Measurements from ENCODE around the gene SUZ12.
"Not testable (repeated sequence)": the region's sequence is repeated elsewhere in the genome, so short reads cannot be mapped to it uniquely, and the experiment has no call there.

SUZ12 gene

DNA sequence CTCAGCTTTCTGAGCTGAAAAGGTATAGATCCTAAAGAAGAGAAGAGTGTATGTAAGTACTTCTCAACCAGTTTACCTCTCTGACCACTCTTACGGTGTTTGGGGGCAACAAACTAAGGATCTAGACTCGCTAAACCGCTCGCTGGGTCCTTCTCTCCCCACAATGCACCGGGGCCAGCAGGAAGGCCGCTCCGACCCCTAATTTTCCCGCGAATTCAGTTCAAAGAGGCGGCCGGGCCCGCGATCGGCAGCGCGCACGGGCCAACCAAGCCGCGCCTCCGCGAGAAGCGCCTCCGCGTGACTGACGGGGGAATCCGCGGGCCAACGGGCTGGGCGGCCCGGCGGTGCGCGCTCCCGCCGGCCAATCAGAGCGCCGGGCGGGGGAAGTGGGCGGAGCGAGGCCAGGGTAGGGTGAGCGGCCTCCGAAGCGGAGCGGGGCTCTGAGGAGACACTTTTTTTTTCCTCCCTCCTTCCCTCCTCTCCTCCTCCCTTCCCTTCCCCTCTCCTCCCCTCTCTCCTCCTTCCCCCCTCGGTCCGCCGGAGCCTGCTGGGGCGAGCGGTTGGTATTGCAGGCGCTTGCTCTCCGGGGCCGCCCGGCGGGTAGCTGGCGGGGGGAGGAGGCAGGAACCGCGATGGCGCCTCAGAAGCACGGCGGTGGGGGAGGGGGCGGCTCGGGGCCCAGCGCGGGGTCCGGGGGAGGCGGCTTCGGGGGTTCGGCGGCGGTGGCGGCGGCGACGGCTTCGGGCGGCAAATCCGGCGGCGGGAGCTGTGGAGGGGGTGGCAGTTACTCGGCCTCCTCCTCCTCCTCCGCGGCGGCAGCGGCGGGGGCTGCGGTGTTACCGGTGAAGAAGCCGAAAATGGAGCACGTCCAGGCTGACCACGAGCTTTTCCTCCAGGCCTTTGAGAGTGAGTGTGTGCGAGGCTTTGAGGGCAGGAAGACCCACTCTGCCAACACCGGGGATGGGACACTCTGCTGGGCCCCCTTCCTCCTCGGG lies at the start of gene SUZ12:
SUZ12 (plus strand) TSS at position 393 of the 995 bp plus-strand sequence; CDS start at position 633, 240 bp downstream.
- peak; percentile 89 for DNase-seq (ENCODE audit: low spot score)

DNA sequence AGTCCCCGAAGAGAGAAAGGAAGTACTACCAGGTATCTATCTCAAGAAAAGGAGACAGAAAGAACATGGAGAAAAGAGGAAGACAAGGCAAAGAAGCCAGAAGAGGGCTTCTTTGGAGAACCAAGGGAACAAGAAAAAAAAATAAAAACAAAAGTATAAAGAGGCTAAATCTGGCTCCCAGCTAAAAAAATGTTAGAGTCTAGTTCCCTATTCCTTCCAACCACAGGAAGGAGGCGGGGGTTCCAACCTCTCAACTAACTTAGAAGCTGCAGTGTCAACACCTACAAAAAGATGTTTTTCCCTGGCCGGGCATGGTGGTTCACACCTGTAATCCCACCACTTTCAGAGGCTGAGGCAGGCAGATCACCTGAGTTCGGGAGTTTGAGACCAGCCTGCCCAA lies 48.7 kb upstream of the SUZ12 start:
- DNase-seq (ENCODE audit: low spot score): peak; percentile 16

DNA sequence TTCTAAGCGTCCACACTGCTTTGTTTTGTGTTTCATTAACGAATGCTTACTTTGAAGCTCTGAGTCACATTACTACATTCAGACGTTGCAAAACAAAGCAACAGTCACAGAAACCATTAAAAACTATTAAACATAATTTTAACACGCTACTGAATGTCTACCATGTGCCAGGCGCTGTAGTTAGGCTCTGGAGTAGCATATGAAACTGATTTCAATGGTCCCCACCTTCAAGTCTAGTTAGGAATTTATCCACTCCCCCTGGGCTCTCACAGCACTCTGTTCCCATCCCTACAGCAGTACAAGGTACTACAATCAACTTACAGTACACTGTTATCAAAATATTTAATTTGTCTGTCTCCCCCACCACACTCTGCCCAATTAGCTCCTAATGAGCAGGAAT lies 35.9 kb upstream of the SUZ12 start:
- no peak for DNase-seq (ENCODE audit: low spot score)

DNA sequence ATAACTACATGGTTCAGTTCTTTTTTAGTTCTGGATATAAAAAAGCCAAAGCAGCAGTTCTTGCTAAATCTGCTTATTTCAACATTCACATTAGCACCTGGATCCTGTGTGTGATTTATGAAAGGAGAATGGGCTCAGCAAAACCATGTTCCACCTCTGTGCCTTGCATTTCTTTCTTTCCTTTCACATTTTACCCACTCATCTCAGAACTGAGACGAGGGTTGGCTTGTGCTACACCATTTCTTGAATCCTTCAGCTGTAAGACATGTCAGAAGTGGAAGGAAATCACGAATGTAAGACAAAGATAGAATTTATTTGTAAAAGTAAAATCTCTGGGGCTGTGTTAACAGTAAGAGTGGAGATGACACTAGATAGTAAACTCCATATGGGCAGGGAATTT lies 34.1 kb upstream of the SUZ12 start:
- DNase-seq (ENCODE audit: low spot score): no peak

DNA sequence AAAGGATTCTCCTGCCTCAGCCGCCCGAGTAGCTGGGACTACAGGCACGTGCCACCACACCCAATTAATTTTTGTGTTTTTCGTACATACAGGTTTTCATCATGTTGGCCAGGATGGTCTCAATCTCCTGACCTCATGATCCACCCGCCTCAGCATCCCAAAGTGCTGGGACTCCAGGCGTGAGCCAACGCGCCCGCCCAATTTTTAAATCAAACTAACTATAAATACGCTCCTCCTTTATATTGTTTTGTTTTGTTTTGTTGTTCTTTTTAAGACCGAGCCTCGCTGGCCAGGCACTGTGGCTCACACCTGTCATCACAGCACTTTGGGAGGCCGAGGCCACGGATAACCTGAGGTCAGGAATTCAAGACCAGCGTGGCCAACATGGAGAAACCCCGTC lies 33.4 kb upstream of the SUZ12 start:
- no peak for DNase-seq (ENCODE audit: low spot score)

DNA sequence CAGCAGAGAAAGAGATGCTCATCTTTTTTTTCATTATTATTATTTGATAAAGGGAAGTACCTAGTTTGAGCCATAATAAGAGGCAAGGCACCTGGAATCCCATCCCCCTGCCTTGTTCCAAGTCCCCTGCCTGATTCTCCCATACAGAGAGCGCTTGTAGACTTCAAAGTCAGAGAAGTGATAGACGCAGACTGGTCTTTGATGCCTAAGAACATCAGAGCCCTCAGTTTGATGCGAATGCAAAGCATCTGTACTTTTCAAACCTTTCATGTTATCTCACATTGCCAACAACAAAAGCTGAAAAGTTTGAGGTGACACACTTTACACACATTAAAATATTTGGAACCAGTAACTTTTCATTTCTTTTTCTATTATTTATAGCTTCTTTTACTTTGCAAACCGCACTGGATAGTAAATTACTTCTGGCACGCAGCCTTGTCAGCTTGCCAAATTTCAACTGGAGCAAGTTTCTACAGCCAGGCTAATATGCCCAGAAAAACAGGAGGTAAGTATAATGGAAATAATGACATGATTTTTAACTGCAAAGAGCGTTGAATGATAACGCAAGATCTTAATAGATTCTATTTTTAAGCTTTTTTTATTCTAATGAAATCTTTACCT lies 29.4 kb upstream of the SUZ12 start:
- no peak for DNase-seq (ENCODE audit: low spot score)

DNA sequence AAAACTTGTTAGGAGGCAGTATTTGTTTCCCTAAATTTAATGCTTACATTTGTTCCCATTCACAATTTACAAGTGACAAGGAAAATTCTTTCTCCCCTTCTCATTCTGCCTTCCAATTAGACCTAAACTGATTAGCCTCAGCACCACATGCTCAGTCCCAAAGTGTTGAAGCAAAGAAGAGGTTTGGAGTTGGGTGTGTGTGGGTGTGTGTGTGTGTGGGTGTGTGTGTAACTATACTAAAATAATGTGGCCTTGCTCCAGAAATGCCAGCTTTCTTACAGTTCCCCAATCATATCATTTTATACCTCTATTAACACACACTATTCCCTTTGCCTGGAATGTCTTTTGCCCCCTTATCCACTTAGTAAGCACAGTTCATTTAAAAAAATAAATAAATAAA lies 28.4 kb upstream of the SUZ12 start:
- peak; percentile 17 for DNase-seq (ENCODE audit: low spot score)

DNA sequence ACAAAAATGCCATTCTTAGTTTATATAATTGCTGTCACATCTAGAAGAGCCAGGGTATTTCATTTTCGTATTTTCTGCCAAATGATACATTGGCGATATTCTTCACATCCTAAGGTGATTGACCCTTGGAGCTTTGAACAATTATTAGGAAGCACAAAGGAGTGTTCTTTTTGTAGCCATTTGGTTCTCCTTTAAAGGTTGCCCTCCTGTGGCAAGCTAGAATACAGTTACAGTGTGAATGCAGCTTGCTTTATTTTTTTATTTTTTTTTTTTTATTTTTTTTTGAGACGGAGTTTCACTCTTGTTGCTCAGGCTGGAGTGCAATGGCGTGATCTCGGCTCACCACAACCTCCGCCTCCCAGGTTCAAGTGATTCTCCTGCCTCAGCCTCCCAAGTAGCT lies 24.1 kb upstream of the SUZ12 start:
- DNase-seq (ENCODE audit: low spot score): not testable (repeated sequence)

DNA sequence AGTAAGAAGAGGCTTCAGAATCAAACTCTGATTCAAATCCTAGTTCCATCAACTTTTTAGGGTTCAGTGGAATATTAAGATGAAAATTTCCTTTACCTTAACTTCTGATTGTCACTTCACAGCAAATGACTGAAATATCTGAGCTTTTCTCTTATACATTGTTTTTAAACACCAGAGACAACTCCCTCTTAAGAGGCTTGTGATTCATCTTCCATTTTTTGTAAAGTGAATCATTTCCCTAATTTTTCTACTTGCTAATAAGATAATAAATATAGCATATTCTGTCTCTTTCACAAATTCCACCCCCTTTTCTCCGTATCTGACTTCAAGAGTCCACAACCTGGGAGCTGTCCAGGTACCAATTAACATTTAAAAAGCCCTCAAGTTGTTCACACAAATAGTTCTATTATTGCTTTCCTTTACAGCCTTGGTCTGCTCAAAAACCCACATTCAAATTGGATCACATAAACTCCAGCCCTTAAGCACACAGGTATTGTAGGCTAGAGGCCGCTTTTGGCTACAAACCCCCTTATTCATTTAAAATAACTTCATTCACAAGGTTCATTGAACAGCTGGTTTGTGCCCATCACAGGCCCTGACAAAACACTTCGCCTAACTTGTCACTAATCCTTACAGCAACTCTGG lies 21.2 kb upstream of the SUZ12 start:
- DNase-seq (ENCODE audit: low spot score): no peak

DNA sequence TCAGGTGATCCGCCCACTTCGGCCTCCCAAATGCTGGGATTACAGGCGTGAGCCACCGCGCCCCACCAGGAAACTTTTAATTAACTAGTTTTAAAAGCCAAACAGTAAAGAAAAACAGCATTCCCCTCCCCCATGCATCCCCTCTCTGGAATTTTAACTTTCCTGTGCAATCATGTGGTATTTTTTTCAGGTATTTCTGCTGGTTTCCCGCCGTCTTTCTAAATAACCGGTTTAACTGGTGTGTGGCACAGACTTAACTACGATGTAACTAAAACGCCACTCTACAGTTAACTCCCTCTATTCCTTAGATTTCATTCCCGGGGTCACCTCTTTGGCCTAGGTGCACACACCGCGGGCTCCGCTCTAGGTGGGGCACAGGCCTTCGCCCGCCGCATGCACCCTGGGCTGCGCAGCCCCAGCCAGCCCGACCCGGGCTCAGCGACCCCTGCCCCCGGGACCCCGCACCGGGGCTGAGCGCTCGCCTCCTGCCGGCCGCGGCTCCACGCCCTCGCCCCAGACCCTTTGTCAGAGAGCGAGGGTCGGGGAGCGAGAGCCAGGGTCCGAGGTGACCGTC lies 20.2 kb upstream of the SUZ12 start:
- DNase-seq (ENCODE audit: low spot score): no peak

DNA sequence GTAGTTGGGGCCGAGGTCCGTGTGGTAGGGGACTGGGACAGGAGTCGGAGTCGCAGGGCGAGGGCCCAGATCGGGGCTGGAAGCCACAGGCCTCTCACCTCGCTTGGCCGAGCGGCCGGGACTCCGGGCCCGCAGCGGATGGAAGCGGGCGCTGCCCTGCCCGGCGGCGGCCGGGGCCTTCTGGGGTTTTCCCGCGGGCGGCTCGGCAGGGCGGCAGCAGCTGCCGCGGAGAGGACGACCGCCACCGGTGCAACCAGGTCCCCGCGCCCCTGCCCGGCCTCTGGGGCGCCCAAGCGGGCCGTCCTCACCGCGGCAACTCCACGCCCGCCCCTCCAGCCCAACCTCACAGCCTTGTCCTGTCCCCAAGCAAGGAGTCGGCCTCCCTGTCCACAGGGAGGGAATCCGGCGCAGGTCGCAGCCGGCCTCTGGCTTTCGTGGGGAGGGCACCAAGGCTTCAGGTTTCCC lies 19.7 kb upstream of the SUZ12 start:
- DNase-seq (ENCODE audit: low spot score): no peak

DNA sequence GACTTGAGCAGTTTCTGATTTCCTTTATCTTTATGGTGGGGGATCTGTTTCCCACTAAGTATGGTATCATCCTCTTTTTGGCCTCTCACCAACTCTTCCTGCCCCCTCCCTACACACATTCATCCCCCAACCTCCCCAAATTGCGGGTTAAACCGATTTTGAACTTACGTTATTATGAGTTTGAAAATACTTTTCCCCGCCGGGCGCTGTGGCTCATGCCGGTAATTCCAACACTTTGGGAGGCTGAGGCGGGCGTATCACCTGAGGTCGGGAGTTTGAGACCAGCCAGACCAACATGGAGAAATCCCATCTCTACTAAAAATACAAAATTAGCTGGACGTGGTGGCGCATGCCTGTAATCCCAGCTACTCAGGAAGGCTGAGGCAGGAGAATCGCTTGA lies 19.1 kb upstream of the SUZ12 start:
- not testable (repeated sequence) for DNase-seq (ENCODE audit: low spot score)

DNA sequence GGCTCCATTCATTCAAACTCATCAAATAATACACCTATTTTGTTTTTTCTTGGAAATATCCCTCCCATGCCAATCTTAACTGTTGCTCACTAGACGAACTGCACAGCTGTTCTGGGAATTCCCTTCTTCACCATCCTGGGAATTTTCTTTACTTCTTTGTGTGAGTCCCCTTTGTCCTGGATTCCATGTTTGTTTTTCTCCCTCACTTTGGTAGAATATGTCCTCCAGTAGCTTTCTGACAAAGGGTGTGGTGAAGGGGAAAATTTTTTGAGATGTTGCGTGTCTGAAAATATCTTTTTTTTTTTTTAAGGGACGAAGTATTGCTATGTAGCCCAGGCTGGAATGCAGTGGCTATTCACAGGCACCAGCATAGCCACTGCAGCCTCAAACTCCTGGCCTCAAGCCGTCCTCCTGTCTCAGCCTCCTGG lies 18.1 kb upstream of the SUZ12 start:
- no peak for DNase-seq (ENCODE audit: low spot score)

DNA sequence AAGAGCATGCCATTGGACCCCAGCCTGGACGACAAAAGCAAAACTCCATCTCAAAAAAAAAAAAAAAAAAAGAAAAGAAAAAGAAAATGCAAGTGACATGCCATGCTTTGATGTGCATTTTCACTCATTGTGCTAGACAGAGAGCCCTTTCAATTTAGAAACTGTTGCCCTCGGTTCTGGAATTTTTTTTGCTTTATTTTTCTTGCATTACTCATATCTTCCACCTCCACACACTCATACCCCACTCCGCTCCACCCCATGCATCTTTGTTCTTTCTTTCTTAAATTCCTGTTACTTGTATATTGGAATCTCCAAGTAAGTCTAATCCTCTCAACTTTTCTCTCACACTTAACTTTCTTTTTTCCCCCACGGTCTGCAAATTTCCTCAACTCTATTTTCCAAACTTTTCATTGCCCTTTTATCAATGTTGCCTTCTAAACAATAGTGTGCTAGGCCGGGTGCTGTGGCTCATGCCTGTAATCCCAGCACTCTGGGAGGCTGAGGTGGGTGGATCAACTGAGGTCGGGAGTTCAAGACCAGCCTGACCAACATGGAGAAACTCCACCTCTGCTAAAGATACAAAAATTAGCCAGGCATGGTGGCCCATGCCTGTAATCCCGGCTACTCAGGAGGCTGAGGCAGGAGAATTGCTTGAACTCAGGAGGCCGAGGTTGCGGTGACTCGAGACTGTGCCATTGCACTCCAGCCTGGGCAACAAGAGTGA lies 16.8 kb upstream of the SUZ12 start:
- no peak for DNase-seq (ENCODE audit: low spot score)

DNA sequence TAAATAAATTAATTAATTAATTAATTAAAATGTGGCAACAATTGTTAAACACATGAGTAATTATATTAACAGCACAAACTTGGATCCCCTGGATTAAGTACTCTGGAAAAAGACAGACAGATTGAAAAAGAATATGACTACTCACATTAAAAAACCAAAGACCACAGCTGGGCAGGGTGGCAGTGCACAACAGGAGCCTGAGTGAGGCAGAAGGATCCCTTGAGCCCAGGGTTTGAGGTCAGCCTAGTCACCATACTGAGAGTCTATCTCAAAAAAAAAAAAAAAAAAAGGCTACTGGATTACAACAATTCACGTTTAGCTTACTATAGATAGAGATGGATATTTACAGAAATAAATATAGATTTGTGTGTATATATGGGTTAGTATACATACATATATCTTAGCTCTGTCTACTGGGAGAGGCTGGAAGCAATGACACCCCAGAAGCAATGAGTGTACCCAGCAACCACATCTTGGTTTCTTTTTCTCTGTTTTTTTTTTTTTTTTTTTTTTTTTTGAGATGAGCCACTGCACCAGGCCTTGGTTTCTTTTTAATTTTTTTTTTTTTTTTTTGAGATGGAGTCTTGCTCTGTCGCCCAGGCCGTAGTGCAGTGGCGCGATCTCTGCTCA lies 10.6 kb upstream of the SUZ12 start:
- DNase-seq (ENCODE audit: low spot score): no peak

DNA sequence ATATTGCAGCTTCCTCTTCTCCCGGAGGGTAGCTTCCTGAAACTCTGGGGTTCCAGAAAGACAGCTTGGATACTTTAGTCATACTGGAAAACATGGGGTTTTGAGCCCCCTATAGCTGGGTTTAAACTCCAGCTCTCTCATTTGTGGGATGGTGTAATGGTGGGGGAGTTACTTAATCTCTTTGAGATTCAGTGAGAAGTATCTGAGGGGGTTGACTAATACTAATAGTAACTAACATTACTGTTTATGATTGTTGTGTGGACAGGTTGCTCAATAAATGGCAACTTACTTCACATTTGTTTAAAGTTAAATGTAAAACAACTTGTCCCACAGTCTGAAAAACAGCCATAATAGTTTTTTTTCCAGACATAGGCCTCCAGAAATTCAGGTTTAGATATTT lies 5.1 kb upstream of the SUZ12 start:
- no peak for DNase-seq (ENCODE audit: low spot score)

DNA sequence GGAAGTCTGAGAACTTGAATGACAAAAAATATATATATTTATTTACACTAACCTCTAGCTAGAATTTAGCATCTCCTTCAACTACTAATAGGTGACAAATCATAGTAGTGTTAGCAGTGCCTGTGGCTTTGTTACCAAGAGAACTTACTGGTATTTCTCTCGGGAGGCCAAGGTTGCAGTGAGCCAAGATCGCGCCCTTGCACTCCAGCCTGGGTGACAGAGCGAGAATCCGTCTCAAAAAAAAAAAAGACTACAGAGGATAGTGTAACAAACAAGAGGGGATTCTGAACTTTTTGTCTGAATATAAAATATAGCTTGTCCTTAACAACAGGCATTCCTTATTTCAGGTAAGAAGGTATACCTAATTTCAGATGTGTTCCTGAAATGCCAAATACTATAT lies 1.3 kb upstream of the SUZ12 start:
- no peak for DNase-seq (ENCODE audit: low spot score)

DNA sequence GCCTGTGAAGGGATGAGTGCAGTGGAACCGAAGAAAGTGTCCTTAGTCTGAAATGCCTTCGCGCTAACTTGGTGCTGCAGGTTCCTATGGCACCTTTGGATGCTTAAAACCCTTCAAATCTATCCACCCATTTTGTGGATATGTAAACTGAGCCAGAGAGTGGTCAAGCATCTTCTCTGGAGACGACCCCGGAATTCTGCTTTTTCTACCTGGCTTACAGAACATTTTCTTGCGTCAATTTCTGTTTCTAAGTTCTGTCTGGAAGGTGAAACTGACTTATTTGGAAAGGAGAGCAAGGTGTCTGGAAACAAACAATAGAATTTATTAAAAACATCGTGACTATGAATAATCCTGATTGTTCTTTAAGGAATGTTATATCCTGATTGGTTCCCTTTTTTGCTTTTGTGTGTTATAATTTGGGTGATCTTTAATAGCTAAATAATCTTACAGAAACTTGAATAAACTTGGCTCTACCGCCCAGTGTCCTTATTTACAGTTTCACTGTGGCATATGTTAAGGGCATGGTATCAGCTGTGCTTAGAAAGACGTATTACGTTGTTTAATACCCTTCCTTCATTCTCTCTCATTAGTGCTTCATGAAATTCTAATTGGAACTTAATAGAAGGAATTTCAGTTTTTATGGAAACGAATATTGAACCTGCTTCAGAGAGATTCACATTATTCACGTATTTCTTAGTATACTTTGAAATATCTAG lies 1.3 kb downstream of the SUZ12 start:
- not testable (repeated sequence) for DNase-seq (ENCODE audit: low spot score)

DNA sequence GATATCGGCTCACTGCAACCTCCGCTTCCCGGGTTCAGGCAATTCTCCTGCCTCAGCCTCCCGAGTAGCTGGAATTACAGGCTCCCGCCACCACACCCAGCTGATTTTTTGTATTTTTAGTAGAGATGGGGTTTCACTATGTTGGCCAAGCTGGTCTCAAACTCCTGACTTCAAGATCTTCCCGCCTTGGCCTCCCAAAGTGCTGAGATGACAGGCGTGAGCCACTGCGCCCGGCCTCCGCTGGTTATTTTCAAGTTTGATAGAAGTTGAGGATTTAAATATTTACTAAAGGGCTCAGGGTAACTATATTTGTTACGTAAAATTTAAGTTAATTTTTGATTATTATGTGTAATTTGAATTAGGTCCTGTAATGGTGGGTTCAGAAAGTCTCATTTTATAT lies 5.1 kb downstream of the SUZ12 start:
- DNase-seq (ENCODE audit: low spot score): not testable (repeated sequence)

DNA sequence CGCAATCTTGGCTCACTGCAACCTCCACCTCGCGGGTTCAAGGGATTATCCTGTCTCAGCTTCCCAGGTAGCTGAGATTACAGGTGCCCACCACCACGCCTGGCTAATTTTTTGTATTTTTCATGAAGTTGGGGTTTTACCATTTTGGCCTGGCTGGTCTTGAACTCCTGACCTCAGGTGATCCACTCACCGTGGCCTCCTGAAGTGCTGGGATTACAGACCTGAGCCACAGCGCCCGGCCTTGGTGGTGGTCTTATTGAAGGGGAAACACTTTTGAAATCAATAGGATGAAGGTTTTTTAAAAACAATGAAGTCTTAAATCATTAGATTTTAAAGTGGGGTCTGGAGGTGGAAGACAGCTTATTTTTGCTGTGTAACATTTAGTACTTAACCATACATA lies 5.6 kb downstream of the SUZ12 start:
- not testable (repeated sequence) for DNase-seq (ENCODE audit: low spot score)
